NCI-H2107 (cell line): ENCODE data around the gene EPB41L3.
"Not testable (repeated sequence)": the region's sequence is repeated elsewhere in the genome, so short reads cannot be mapped to it uniquely, and the experiment has no call there.

ENCODE experiments used
- DNase-seq: peaks from one replicate; lab custom pipeline; 2025; lab: John Stamatoyannopoulos, UW

EPB41L3 gene

GRCh38 chr18:5543773-5544389, at the start of gene EPB41L3:
Gene EPB41L3, minus strand, starts transcription at chr18:5543997. Its CDS starts 54,814 bp downstream, at chr18:5489183.
- DNase-seq = no peak

GRCh38 chr18:5588529-5588928, 44.7 kb upstream of the EPB41L3 start:
- no peak for DNase-seq

GRCh38 chr18:5585653-5586052, 41.9 kb upstream of the EPB41L3 start:
- no peak for DNase-seq

- DNase-seq = no peak
Observed at GRCh38 chr18:5584746-5585417, 41.1 kb upstream of the EPB41L3 start.

GRCh38 chr18:5582849-5583681, 39.3 kb upstream of the EPB41L3 start:
- no peak for DNase-seq

GRCh38 chr18:5582076-5582475, 38.3 kb upstream of the EPB41L3 start:
- no peak for DNase-seq

- DNase-seq = no peak
Observed at GRCh38 chr18:5574843-5575242, 31.0 kb upstream of the EPB41L3 start.

GRCh38 chr18:5571666-5572065, 27.9 kb upstream of the EPB41L3 start:
- no peak for DNase-seq

- DNase-seq = not testable (repeated sequence)
Observed at GRCh38 chr18:5570613-5571012, 26.8 kb upstream of the EPB41L3 start.

GRCh38 chr18:5568416-5568815, 24.6 kb upstream of the EPB41L3 start:
- no peak for DNase-seq

GRCh38 chr18:5558851-5559250, 15.1 kb upstream of the EPB41L3 start:
- no peak for DNase-seq

GRCh38 chr18:5556310-5556974, 12.6 kb upstream of the EPB41L3 start:
- no peak for DNase-seq

- no peak for DNase-seq
Observed at GRCh38 chr18:5554629-5555028, 10.8 kb upstream of the EPB41L3 start.

GRCh38 chr18:5546660-5547059, 2.9 kb upstream of the EPB41L3 start:
- no peak for DNase-seq

- DNase-seq = no peak
Observed at GRCh38 chr18:5543036-5543680, 639 bp downstream of the EPB41L3 start.

GRCh38 chr18:5542515-5543035, 1.2 kb downstream of the EPB41L3 start:
- no peak for DNase-seq

- no peak for DNase-seq
Observed at GRCh38 chr18:5541644-5542043, 2.2 kb downstream of the EPB41L3 start.

- no peak for DNase-seq
Observed at GRCh38 chr18:5539391-5539790, 4.4 kb downstream of the EPB41L3 start.

- DNase-seq = no peak
Observed at GRCh38 chr18:5538544-5538943, 5.3 kb downstream of the EPB41L3 start.

GRCh38 chr18:5537860-5538259, 5.9 kb downstream of the EPB41L3 start:
- no peak for DNase-seq

GRCh38 chr18:5534845-5535244, 9.0 kb downstream of the EPB41L3 start:
- no peak for DNase-seq

- no peak for DNase-seq
Observed at GRCh38 chr18:5532066-5532465, 11.7 kb downstream of the EPB41L3 start.
